Lower leg skin (tissue), 3 donors: ENCODE data around the gene GBF1.

Experiments used
- POLR2A ChIP-seq, 2 donors: fragments of 450-650 bp; IDR thresholded peaks; one replicate each; pipeline ENCODE4 v1.6.1; 2016 to 2017; ENCODE audit warnings: antibody characterized with exemption in 2 of 2, mild to moderate bottlenecking in 1 of 2, moderate library complexity in 1 of 2
- TF ChIP-seq, protein P1 (sequence below), 3 donors: fragments of 450-650 bp; IDR thresholded peaks; one replicate each; pipeline ENCODE4 v1.5.1; 2016; ENCODE audit warnings: antibody characterized with exemption in 3 of 3, mild to moderate bottlenecking in 3 of 3, moderate library complexity in 2 of 3

DNA sequence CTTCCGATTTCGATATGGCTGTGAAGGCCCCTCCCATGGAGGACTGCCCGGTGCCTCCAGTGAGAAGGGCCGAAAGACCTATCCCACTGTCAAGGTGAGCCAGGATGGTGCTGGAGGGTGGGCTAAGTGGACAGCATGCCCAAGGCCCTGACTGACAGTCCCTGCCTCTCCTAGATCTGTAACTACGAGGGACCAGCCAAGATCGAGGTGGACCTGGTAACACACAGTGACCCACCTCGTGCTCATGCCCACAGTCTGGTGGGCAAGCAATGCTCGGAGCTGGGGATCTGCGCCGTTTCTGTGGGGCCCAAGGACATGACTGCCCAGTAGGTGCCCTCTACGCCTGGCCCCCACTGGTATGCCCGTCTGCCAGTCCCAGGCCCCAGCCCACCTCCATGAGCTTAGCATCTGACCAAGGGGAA is 151.4 kb downstream of the GBF1 start:
- TF ChIP-seq, protein P1, sequence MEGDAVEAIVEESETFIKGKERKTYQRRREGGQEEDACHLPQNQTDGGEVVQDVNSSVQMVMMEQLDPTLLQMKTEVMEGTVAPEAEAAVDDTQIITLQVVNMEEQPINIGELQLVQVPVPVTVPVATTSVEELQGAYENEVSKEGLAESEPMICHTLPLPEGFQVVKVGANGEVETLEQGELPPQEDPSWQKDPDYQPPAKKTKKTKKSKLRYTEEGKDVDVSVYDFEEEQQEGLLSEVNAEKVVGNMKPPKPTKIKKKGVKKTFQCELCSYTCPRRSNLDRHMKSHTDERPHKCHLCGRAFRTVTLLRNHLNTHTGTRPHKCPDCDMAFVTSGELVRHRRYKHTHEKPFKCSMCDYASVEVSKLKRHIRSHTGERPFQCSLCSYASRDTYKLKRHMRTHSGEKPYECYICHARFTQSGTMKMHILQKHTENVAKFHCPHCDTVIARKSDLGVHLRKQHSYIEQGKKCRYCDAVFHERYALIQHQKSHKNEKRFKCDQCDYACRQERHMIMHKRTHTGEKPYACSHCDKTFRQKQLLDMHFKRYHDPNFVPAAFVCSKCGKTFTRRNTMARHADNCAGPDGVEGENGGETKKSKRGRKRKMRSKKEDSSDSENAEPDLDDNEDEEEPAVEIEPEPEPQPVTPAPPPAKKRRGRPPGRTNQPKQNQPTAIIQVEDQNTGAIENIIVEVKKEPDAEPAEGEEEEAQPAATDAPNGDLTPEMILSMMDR (IDR thresholded peaks at IDR 0.05): no peak
- TF ChIP-seq POLR2A (IDR thresholded peaks at IDR 0.05): no peak
